HEK293 (cell line): Measurements from ENCODE around the gene DENND1A.
A peak's percentile ranks its signal among the peaks of the same experiment; 100 is the strongest.

Source experiments
- CTCF ChIP-seq: fragments of 450-650 bp; formaldehyde crosslinking; IDR thresholded peaks from 2 replicates; pipeline ENCODE4 v1.5.1; 2016; ENCODE audit warnings: missing biosample characterization, missing genetic modification characterization
- KLF17 ChIP-seq: fragments of 450-650 bp; formaldehyde crosslinking; IDR thresholded peaks from 2 replicates; pipeline ENCODE4 v1.5.1; 2016; ENCODE audit warnings: missing biosample characterization, missing genetic modification characterization
- MZF1 ChIP-seq: fragments of 450-650 bp; formaldehyde crosslinking; IDR thresholded peaks from 2 replicates; pipeline ENCODE4 v1.5.1; 2017; ENCODE audit warnings: missing biosample characterization, missing genetic modification characterization, borderline replicate concordance
- PRDM1 ChIP-seq: fragments of 450-650 bp; formaldehyde crosslinking; IDR thresholded peaks from 2 replicates; pipeline ENCODE4; 2016; ENCODE audit warnings: missing biosample characterization, missing genetic modification characterization
- TCF7L2 ChIP-seq: IDR thresholded peaks from 2 replicates; pipeline ENCODE4 v1.6.1; 2011; ENCODE audit warnings: low read depth, mild to moderate bottlenecking, inconsistent platforms, low read length, moderate library complexity, borderline replicate concordance
- ZNF350 ChIP-seq: fragments of 450-650 bp; formaldehyde crosslinking; IDR thresholded peaks from 2 replicates; pipeline ENCODE4 v1.5.0; 2017; ENCODE audit warnings: missing biosample characterization, mild to moderate bottlenecking, missing genetic modification characterization
- ZNF398 ChIP-seq: fragments of 450-650 bp; formaldehyde crosslinking; IDR thresholded peaks from 2 replicates; pipeline ENCODE4 v1.5.1; 2017; ENCODE audit warnings: missing biosample characterization, missing genetic modification characterization
- ZNF513 ChIP-seq: fragments of 450-650 bp; IDR thresholded peaks from 2 replicates; pipeline ENCODE4 v1.5.1; 2018; ENCODE audit warnings: missing biosample characterization, missing genetic modification characterization
- ZNF76 ChIP-seq: fragments of 450-650 bp; formaldehyde crosslinking; IDR thresholded peaks from 2 replicates; pipeline ENCODE4; 2016; ENCODE audit warnings: low read depth, missing biosample characterization, missing genetic modification characterization, borderline replicate concordance

- TF ChIP-seq MZF1 (tag by site-specific recombination) = no peak
- TF ChIP-seq CTCF (tag by site-specific recombination) = no peak
- no peak for TF ChIP-seq ZNF398 (tag by site-specific recombination)
- TF ChIP-seq PRDM1 = no peak
- TF ChIP-seq ZNF350 (tag by site-specific recombination) = no peak
- TF ChIP-seq TCF7L2 = no peak
- no peak for TF ChIP-seq ZNF76 (tag by site-specific recombination)
- peak; percentile 56 for TF ChIP-seq KLF17 (tag by site-specific recombination)
- no peak for TF ChIP-seq ZNF513 (tag by site-specific recombination)
Measured at GRCh38 chr9:123377211-123377971, 552.5 kb downstream of the DENND1A start.
